MM.1S (cell line): ENCODE measurements around the gene GFM1.

Experiments
- EZH2phosphoT487 ChIP-seq: fragments of 300-600 bp; sonication (generic); IDR thresholded peaks from 2 replicates; pipeline ENCODE4 v1.6.1; 2018; ENCODE audit warnings: antibody characterized with exemption, low read length
- TF ChIP-seq, protein P1 (sequence below): fragments of 300-600 bp; sonication (generic); IDR thresholded peaks from 2 replicates; pipeline ENCODE4 v1.5.1; 2016; ENCODE audit warnings: antibody characterized with exemption, low read length, mixed read lengths

- TF ChIP-seq, protein P1, sequence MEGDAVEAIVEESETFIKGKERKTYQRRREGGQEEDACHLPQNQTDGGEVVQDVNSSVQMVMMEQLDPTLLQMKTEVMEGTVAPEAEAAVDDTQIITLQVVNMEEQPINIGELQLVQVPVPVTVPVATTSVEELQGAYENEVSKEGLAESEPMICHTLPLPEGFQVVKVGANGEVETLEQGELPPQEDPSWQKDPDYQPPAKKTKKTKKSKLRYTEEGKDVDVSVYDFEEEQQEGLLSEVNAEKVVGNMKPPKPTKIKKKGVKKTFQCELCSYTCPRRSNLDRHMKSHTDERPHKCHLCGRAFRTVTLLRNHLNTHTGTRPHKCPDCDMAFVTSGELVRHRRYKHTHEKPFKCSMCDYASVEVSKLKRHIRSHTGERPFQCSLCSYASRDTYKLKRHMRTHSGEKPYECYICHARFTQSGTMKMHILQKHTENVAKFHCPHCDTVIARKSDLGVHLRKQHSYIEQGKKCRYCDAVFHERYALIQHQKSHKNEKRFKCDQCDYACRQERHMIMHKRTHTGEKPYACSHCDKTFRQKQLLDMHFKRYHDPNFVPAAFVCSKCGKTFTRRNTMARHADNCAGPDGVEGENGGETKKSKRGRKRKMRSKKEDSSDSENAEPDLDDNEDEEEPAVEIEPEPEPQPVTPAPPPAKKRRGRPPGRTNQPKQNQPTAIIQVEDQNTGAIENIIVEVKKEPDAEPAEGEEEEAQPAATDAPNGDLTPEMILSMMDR: no peak
- TF ChIP-seq EZH2phosphoT487: no peak
Measured at GRCh38 chr3:158731938-158732855, 87.9 kb downstream of the GFM1 start, which contains the start of gene RARRES1.
